NCI-H187 treated with DMSO at 0.1 percent for 48 hours (cell line): ENCODE results near the gene DCK.
"Not testable (repeated sequence)": the region's sequence is repeated elsewhere in the genome, so short reads cannot be mapped to it uniquely, and the experiment has no call there.

Experiments used
- DNase-seq: peaks from one replicate; lab custom pipeline; 2025; lab: John Stamatoyannopoulos, UW

DCK gene

GRCh38 chr4:71001363-71001762, 7.9 kb downstream of the DCK start:
- DNase-seq: not testable (repeated sequence)

- no peak for DNase-seq
Measured at GRCh38 chr4:71004281-71004851, 10.9 kb downstream of the DCK start.

- DNase-seq: not testable (repeated sequence)
Measured at GRCh38 chr4:71005025-71005424, 11.6 kb downstream of the DCK start.

- DNase-seq: no peak
Measured at GRCh38 chr4:71006203-71006907, 12.9 kb downstream of the DCK start.

- no peak for DNase-seq
Measured at GRCh38 chr4:71008196-71008595, 14.7 kb downstream of the DCK start.

- DNase-seq: no peak
Measured at GRCh38 chr4:71009086-71009485, 15.6 kb downstream of the DCK start.

GRCh38 chr4:71009890-71010588, 16.6 kb downstream of the DCK start:
- DNase-seq: no peak

- DNase-seq: no peak
Measured at GRCh38 chr4:71011451-71011850, 18.0 kb downstream of the DCK start.

GRCh38 chr4:71017391-71017790, 23.9 kb downstream of the DCK start:
- DNase-seq: not testable (repeated sequence)

- no peak for DNase-seq
Measured at GRCh38 chr4:71020611-71021010, 27.2 kb downstream of the DCK start.

GRCh38 chr4:71025654-71026053, 32.2 kb downstream of the DCK start:
- DNase-seq: no peak

GRCh38 chr4:71026086-71026485, 32.6 kb downstream of the DCK start:
- no peak for DNase-seq

- no peak for DNase-seq
Measured at GRCh38 chr4:71027611-71028010, 34.2 kb downstream of the DCK start.

- DNase-seq: no peak
Measured at GRCh38 chr4:71029504-71029903, 36.1 kb downstream of the DCK start.

GRCh38 chr4:71032106-71032505, 38.7 kb downstream of the DCK start:
- not testable (repeated sequence) for DNase-seq

GRCh38 chr4:71045256-71045655, 51.8 kb downstream of the DCK start:
- DNase-seq: no peak

GRCh38 chr4:71049395-71049794, 55.9 kb downstream of the DCK start:
- no peak for DNase-seq

- no peak for DNase-seq
Measured at GRCh38 chr4:71050809-71051208, 57.4 kb downstream of the DCK start.

GRCh38 chr4:71052034-71052433, 58.6 kb downstream of the DCK start:
- no peak for DNase-seq

GRCh38 chr4:71052716-71053115, 59.3 kb downstream of the DCK start:
- no peak for DNase-seq

GRCh38 chr4:71053613-71054012, 60.2 kb downstream of the DCK start:
- not testable (repeated sequence) for DNase-seq

- DNase-seq: not testable (repeated sequence)
Measured at GRCh38 chr4:71059573-71059972, 66.1 kb downstream of the DCK start.

- DNase-seq: no peak
Measured at GRCh38 chr4:71062436-71062835, 69.0 kb downstream of the DCK start.
